ENCODE data around the gene PDPN. TPM values are rescaled to one million over a fixed set of nuclear protein-coding genes. Genes with fewer than 3 reads are reported as not detected.

Gene PDPN
- total and polyA plus RNA-seq, 2 of the 4 experiments (the other 2 are of a cell fraction) = 0.31 TPM; not detected in 1

DNA sequence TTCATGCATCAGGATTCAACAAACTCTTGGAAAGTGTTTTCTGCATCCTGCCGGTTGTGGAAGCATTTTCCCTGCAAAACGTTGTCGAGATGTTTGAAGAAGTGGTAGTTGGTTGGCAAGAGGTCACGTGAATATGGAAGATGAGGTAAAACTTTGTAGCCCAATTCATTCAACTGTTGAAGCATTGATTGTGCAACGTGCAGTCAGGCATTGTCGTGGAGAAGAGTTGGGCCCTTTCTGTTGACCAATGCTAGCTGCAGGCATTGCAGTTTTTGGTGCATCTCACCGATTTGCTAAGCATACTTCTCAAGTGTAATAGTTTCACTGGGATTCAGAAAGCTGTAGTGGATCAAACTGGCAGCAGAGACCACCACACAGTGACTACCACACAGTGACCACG, 59.4 kb downstream of the PDPN start:
- Histone ChIP-seq H2BK120ac (ENCODE audit: low read depth, low read length) (no peak overlapping the region), H3K4me3 (ENCODE audit: insufficient read depth, low read depth, low read length) (no peak overlapping the region), H2AK9ac (replicated peaks; ENCODE audit: low read depth, low read length, poor library complexity) (no peak overlapping the region), H3K23ac (ENCODE audit: low read depth, low read length) (no peak overlapping the region), H4K5ac (ENCODE audit: low read depth, low read length) (no peak overlapping the region), H2AFZ (replicated peaks; ENCODE audit: low read length, poor library complexity) (no peak overlapping the region), H2AK5ac (ENCODE audit: low read depth, low read length) (no peak overlapping the region), H3K4me1 (ENCODE audit: control insufficient read depth, insufficient read depth, low read length) (no peaks in the 10 kb centered on the region), H3K79me1 (ENCODE audit: low read depth in 1 of 2, low read length in 2 of 2) (no peaks in the 10 kb centered on the region), H3K56ac (ENCODE audit: extremely low read depth, insufficient read depth, low read length) (no peak overlapping the region), H3K27ac (ENCODE audit: insufficient read depth, low read length) (no peak overlapping the region), H4K20me1 (ENCODE audit: insufficient read depth, low read length) (no peaks in the 10 kb centered on the region), H3K4me2 (ENCODE audit: low read depth, low read length) (no peak overlapping the region), H3K27me3 (ENCODE audit: control insufficient read depth, insufficient read depth, low read length) (no peaks in the 10 kb centered on the region), H3K9me3 (ENCODE audit: control insufficient read depth, insufficient read depth, low read length) (peaks cover 8% of the 10 kb centered on the region), H3K9ac (ENCODE audit: low read depth, low read length) (no peak overlapping the region), H3K4ac (ENCODE audit: low read depth, low read length) (no peak overlapping the region), H2BK5ac (ENCODE audit: low read depth, low read length, poor library complexity, severe bottlenecking) (no peak overlapping the region), H3K36me3 (ENCODE audit: control insufficient read depth, insufficient read depth, low read length) (no peaks in the 10 kb centered on the region), H4K8ac (ENCODE audit: low read depth in 2 of 2, low read length in 2 of 2) (no peak overlapping the region), H4K91ac (ENCODE audit: insufficient read depth, low read depth, low read length) (no peak overlapping the region), H3K14ac (replicated peaks; ENCODE audit: low read depth, low read length) (no peak overlapping the region), H3K18ac (ENCODE audit: low read depth, low read length) (no peak overlapping the region), H3K9me1 (ENCODE audit: insufficient read depth, low read length) (no peaks in the 10 kb centered on the region), H2BK15ac (ENCODE audit: low read depth, low read length) (no peak overlapping the region), H2BK20ac (ENCODE audit: low read depth, low read length) (no peak overlapping the region)
- dilution Hi-C loops (cut with HindIII; ENCODE audit: low sequenced_read_pairs, unreplicated experiment) = no loop called here
- in situ Hi-C loops (cut with MboI; ENCODE audit: low sequenced_read_pairs) = no loop called here
- no peak for ATAC-seq (ENCODE audit: low read depth)
- no peak for DNase-seq
- BruUV-seq (replicated peaks) = no TSS peak
- TF ChIP-seq CHD1 (IDR thresholded peaks at IDR 0.05; ENCODE audit: low read depth, low read length) (no peak), CEBPB (IDR thresholded peaks at IDR 0.05; ENCODE audit: low read depth, low read length) (peak; percentile 29; the same call in 1 of the 2 replicates)
- CTCF ChIA-PET = no interaction called here
- POLR2A ChIA-PET (ENCODE audit: unreplicated experiment) = no interaction called here
- WGBS, 2 experiments (ENCODE audit: extremely low coverage in 2 of 2, insufficient read length in 1 of 2) = no CpG with 5 or more reads among the region's 8 CpGs
- intact Hi-C loops (cut with micrococcal nuclease) = no loop called here

Measured in IMR-90 (cell line).